ELF-1 (cell line): Measurements from ENCODE around the gene DSG3.

Experiments
- DNase-seq: peaks from one replicate; pipeline ENCODE4 v3.0.0-alpha.2; 2016; ENCODE audit warnings: low read depth, low spot score

DSG3 gene

GRCh38 chr18:31447530-31448191 is at the start of gene DSG3:
DSG3 (plus strand) TSS chr18:31447741; CDS start chr18:31447878, 137 bp downstream.
- DNase-seq = no peak

- DNase-seq = no peak
Measured at GRCh38 chr18:31398191-31398590, 49.4 kb upstream of the DSG3 start.

- DNase-seq = no peak
Measured at GRCh38 chr18:31399306-31400032, 48.1 kb upstream of the DSG3 start.

GRCh38 chr18:31401156-31402025 is 46.1 kb upstream of the DSG3 start:
- no peak for DNase-seq

- DNase-seq = no peak
Measured at GRCh38 chr18:31402026-31402373, 45.5 kb upstream of the DSG3 start.

- DNase-seq = no peak
Measured at GRCh38 chr18:31403409-31403808, 44.1 kb upstream of the DSG3 start.

- DNase-seq = no peak
Measured at GRCh38 chr18:31407649-31408048, 39.9 kb upstream of the DSG3 start.

GRCh38 chr18:31409276-31409675 is 38.3 kb upstream of the DSG3 start:
- DNase-seq = peak; percentile 72

- peak; percentile 68 for DNase-seq
Measured at GRCh38 chr18:31410716-31411483, 36.6 kb upstream of the DSG3 start.

GRCh38 chr18:31413137-31413536 is 34.4 kb upstream of the DSG3 start:
- no peak for DNase-seq

GRCh38 chr18:31417850-31418249 is 29.7 kb upstream of the DSG3 start:
- DNase-seq = no peak

- no peak for DNase-seq
Measured at GRCh38 chr18:31419457-31419932, 28.0 kb upstream of the DSG3 start.

- no peak for DNase-seq
Measured at GRCh38 chr18:31420032-31420431, 27.5 kb upstream of the DSG3 start.

GRCh38 chr18:31420524-31420923 is 27.0 kb upstream of the DSG3 start:
- DNase-seq = no peak

- DNase-seq = peak; percentile 61
Measured at GRCh38 chr18:31424383-31424988, 23.1 kb upstream of the DSG3 start.

GRCh38 chr18:31426021-31426420 is 21.5 kb upstream of the DSG3 start:
- no peak for DNase-seq

- DNase-seq = no peak
Measured at GRCh38 chr18:31426871-31427406, 20.6 kb upstream of the DSG3 start.

GRCh38 chr18:31428211-31428610 is 19.3 kb upstream of the DSG3 start:
- DNase-seq = no peak

- no peak for DNase-seq
Measured at GRCh38 chr18:31429623-31430022, 17.9 kb upstream of the DSG3 start.

- no peak for DNase-seq
Measured at GRCh38 chr18:31430072-31430471, 17.5 kb upstream of the DSG3 start.

- no peak for DNase-seq
Measured at GRCh38 chr18:31430554-31430953, 17.0 kb upstream of the DSG3 start.
